H1 (cell line): ENCODE results near the gene PDIA5. TPM values are rescaled to one million over a fixed set of nuclear protein-coding genes. Genes with fewer than 3 reads are reported as not detected.

Source experiments
- CTCF ChIA-PET: fragments of 300-600 bp; sonication (Branson Sonifier 250); formaldehyde crosslinking; loops from one replicate; lab custom pipeline; 2021; ENCODE audit not compliant: partially characterized antibody; lab: Charles Lee
- POLR2A ChIA-PET: fragments of 300-600 bp; sonication (Branson Sonifier 250); formaldehyde crosslinking; loops from one replicate; lab custom pipeline; 2021; ENCODE audit warnings: inconsistent platforms; ENCODE audit not compliant: partially characterized antibody; lab: Charles Lee
- DNase-seq, 2 experiments: peaks; one replicate each; pipeline versions ENCODE4 v3.0.0 to v3.0.0-alpha.2; 2010 to 2022; ENCODE audit warnings: low spot score in 2 of 2, low read depth in 1 of 2, mixed read lengths in 1 of 2
- FAIRE-seq: peaks from 2 replicates; lab custom pipeline; 2011; peaks lifted over from hg19 to GRCh38; lab: Jason Lieb, UNC
- H2AFZ ChIP-seq: 2 replicates; pipeline ENCODE4 v1.8.1; 2012; ENCODE audit warnings: low read length, inconsistent platforms
- H2AK5ac ChIP-seq: 2 replicates; pipeline ENCODE4 v1.6.1; 2013; ENCODE audit warnings: low read depth, low read length
- H2BK120ac ChIP-seq: replicated peaks from 2 replicates; pipeline ENCODE3; 2013; ENCODE audit warnings: low read depth, low read length, inconsistent platforms
- H2BK12ac ChIP-seq: 2 replicates; pipeline ENCODE4 v1.6.1; 2013; ENCODE audit warnings: low read depth, low read length
- H2BK15ac ChIP-seq: 2 replicates; pipeline ENCODE4 v1.6.1; 2013; ENCODE audit warnings: low read length
- H2BK20ac ChIP-seq: 2 replicates; pipeline ENCODE4 v1.6.1; 2013; ENCODE audit warnings: low read length
- H2BK5ac ChIP-seq: 2 replicates; pipeline ENCODE4 v1.6.1; 2013; ENCODE audit warnings: low read depth, low read length
- H3K14ac ChIP-seq: 2 replicates; pipeline ENCODE4 v1.6.1; 2013; ENCODE audit warnings: inconsistent platforms; ENCODE audit not compliant: insufficient read length
- H3K18ac ChIP-seq: 2 replicates; pipeline ENCODE4 v1.6.1; 2013; ENCODE audit warnings: low read length; ENCODE audit errors: extremely low read depth
- H3K23ac ChIP-seq: 2 replicates; pipeline ENCODE4 v1.6.1; 2013; ENCODE audit warnings: inconsistent platforms; ENCODE audit not compliant: insufficient read length
- H3K23me2 ChIP-seq: 2 replicates; pipeline ENCODE4 v1.6.1; 2013; ENCODE audit warnings: low read depth, low read length
- H3K27ac ChIP-seq: 2 replicates; pipeline ENCODE4 v1.6.1; 2011; ENCODE audit warnings: low read depth, low read length, inconsistent platforms
- H3K27me3 ChIP-seq, 4 experiments: replicated peaks in 1 of 4; 1 replicate in 1 of 4; 2 replicates in 3 of 4; pipeline versions ENCODE4 v1.6.1 to v1.8.1; 2011 to 2013; ENCODE audit warnings: low read length in 3 of 4, mild to moderate bottlenecking in 3 of 4, inconsistent platforms in 2 of 4, mixed read lengths in 2 of 4, moderate library complexity in 1 of 4; ENCODE audit not compliant: control insufficient read depth in 3 of 4, insufficient read depth in 3 of 4; ENCODE audit errors: extremely low read depth in 1 of 4
- H3K36me3 ChIP-seq, 4 experiments: 2 replicates each; pipeline versions ENCODE4 v1.6.1 to v1.8.1; 2011 to 2013; ENCODE audit warnings: mild to moderate bottlenecking in 4 of 4, low read length in 3 of 4, moderate library complexity in 2 of 4, control low read depth in 1 of 4, inconsistent platforms in 1 of 4; ENCODE audit not compliant: insufficient read depth in 4 of 4, control insufficient read depth in 2 of 4
- H3K4ac ChIP-seq: replicated peaks from 2 replicates; pipeline ENCODE3; 2013; ENCODE audit warnings: low read length, low read depth, mixed read lengths, inconsistent platforms; ENCODE audit not compliant: insufficient read length
- H3K4me1 ChIP-seq, 4 experiments: replicated peaks in 1 of 4; 1 replicate in 1 of 4; 2 replicates in 3 of 4; pipeline versions ENCODE4 v1.6.1 to v1.8.1; 2011 to 2013; ENCODE audit warnings: low read length in 3 of 4, inconsistent platforms in 2 of 4, mixed read lengths in 1 of 4; ENCODE audit not compliant: insufficient read depth in 4 of 4, control insufficient read depth in 3 of 4
- H3K4me2 ChIP-seq, 2 experiments: 2 replicates each; pipeline versions ENCODE4 v1.6.1 to v1.8.1; 2011 to 2013; ENCODE audit warnings: low read depth in 2 of 2, low read length in 2 of 2, control low read depth in 1 of 2, inconsistent platforms in 1 of 2, mild to moderate bottlenecking in 1 of 2; ENCODE audit not compliant: insufficient read depth in 1 of 2
- H3K4me3 ChIP-seq, 4 experiments: fragments of 200-600, 300-600 bp in 1 of 4; sonication (generic), shearing (Covaris generic), sonication (Bioruptor Twin) in 1 of 4; 2 replicates each; pipeline versions ENCODE4 v1.5.1 to v1.8.1; 2011 to 2016; ENCODE audit warnings: low read length in 4 of 4, low read depth in 3 of 4, control low read depth in 2 of 4, inconsistent platforms in 2 of 4, mild to moderate bottlenecking in 2 of 4, mixed read lengths in 1 of 4, moderate library complexity in 1 of 4; ENCODE audit not compliant: insufficient read depth in 2 of 4; ENCODE audit errors: extremely low read depth in 1 of 4
- H3K56ac ChIP-seq: replicated peaks from 2 replicates; pipeline ENCODE3; 2013; ENCODE audit warnings: low read depth, mild to moderate bottlenecking, mixed read lengths, low read length, inconsistent platforms; ENCODE audit not compliant: insufficient read length
- H3K79me1 ChIP-seq: 2 replicates; pipeline ENCODE4 v1.6.1; 2013; ENCODE audit warnings: low read depth, low read length, control low read depth
- H3K79me2 ChIP-seq, 2 experiments: 2 replicates each; pipeline versions ENCODE4 v1.6.1 to v1.8.1; 2012 to 2013; ENCODE audit warnings: low read length in 2 of 2, mild to moderate bottlenecking in 2 of 2, inconsistent platforms in 1 of 2; ENCODE audit not compliant: insufficient read depth in 2 of 2, control insufficient read depth in 1 of 2
- H3K9ac ChIP-seq, 4 experiments: replicated peaks in 1 of 4; 1 replicate in 1 of 4; 2 replicates in 3 of 4; pipeline versions ENCODE4 v1.6.1 to v1.8.1; 2011 to 2013; ENCODE audit warnings: low read depth in 3 of 4, low read length in 3 of 4, control low read depth in 2 of 4, mild to moderate bottlenecking in 2 of 4, moderate library complexity in 2 of 4, inconsistent platforms in 1 of 4; ENCODE audit errors: extremely low read depth in 1 of 4
- H3K9me3 ChIP-seq, 2 experiments: 2 replicates each; pipeline versions ENCODE4 v1.6.1 to v1.8.1; 2012 to 2013; ENCODE audit warnings: mild to moderate bottlenecking in 2 of 2, moderate library complexity in 2 of 2, control low read depth in 1 of 2, inconsistent platforms in 1 of 2, low read depth in 1 of 2, low read length in 1 of 2, mixed read lengths in 1 of 2; ENCODE audit not compliant: insufficient read depth in 2 of 2
- H4K20me1 ChIP-seq, 2 experiments: replicated peaks in 1 of 2; 2 replicates each; pipeline versions ENCODE3 to v1.8.1; 2011 to 2013; ENCODE audit warnings: inconsistent platforms in 2 of 2, low read length in 2 of 2, mild to moderate bottlenecking in 1 of 2; ENCODE audit not compliant: insufficient read depth in 2 of 2, control insufficient read depth in 1 of 2
- H4K5ac ChIP-seq: 2 replicates; pipeline ENCODE4 v1.6.1; 2013; ENCODE audit warnings: low read length, low read depth, mixed read lengths, inconsistent platforms; ENCODE audit not compliant: insufficient read length
- H4K8ac ChIP-seq: 2 replicates; pipeline ENCODE4 v1.8.0; 2013; ENCODE audit warnings: mild to moderate bottlenecking, moderate library complexity, low read length, inconsistent platforms; ENCODE audit not compliant: insufficient read depth; ENCODE audit errors: extremely low read depth
- H4K91ac ChIP-seq: replicated peaks from 2 replicates; pipeline ENCODE3; 2013; ENCODE audit warnings: low read length, mixed read lengths, inconsistent platforms; ENCODE audit not compliant: insufficient read length
- ATF2 ChIP-seq: IDR thresholded peaks from 2 replicates; pipeline ENCODE4 v1.6.1; 2012; ENCODE audit warnings: low read length, inconsistent platforms
- CHD1 ChIP-seq: IDR thresholded peaks from 2 replicates; pipeline ENCODE4 v1.6.1; 2012; ENCODE audit warnings: low read depth, low read length, improper control_type of control experiment
- JUN ChIP-seq: IDR thresholded peaks from 2 replicates; pipeline ENCODE4 v1.6.1; 2011; ENCODE audit warnings: low read depth, mild to moderate bottlenecking, improper control_type of control experiment, low read length
- KDM1A ChIP-seq: fragments of 200-600, 300-600 bp; sonication (generic); IDR thresholded peaks from 2 replicates; pipeline ENCODE4 v1.7.1; 2016; ENCODE audit warnings: mild to moderate bottlenecking, low read length, borderline replicate concordance
- MAX ChIP-seq: IDR thresholded peaks from 2 replicates; pipeline ENCODE4 v1.6.1; 2012; ENCODE audit warnings: inconsistent platforms
- RXRA ChIP-seq: IDR thresholded peaks from 2 replicates; pipeline ENCODE4 v1.6.1; 2011; ENCODE audit warnings: low read depth, mild to moderate bottlenecking, low read length, moderate library complexity; ENCODE audit not compliant: insufficient read depth
- SP4 ChIP-seq: IDR thresholded peaks from 2 replicates; pipeline ENCODE4 v1.6.1; 2012; ENCODE audit warnings: low read length, inconsistent platforms
- SUZ12 ChIP-seq: fragments of 200-600 bp; sonication (generic); IDR thresholded peaks from 2 replicates; pipeline ENCODE4 v1.6.1; 2012; ENCODE audit warnings: mild to moderate bottlenecking, inconsistent platforms, low read length, moderate library complexity, mixed read lengths
- TAF1 ChIP-seq: IDR thresholded peaks from 2 replicates; pipeline ENCODE4 v1.6.1; 2011; ENCODE audit warnings: mild to moderate bottlenecking, low read depth, low read length
- ZNF274 ChIP-seq: IDR thresholded peaks from 2 replicates; pipeline ENCODE4 v1.7.0; 2012; ENCODE audit warnings: low read length, borderline replicate concordance; ENCODE audit errors: extremely low read depth
- WGBS, 2 experiments: shearing (Covaris generic) in 1 of 2; methylation state at CpG; one replicate each; pipeline versions ENCODE4 v1.1.6 to v1.1.7; 2013 to 2015; ENCODE audit warnings: low lambda C conversion rate in 2 of 2, mixed read lengths in 2 of 2, inconsistent platforms in 1 of 2, low coverage in 1 of 2, missing lambda C conversion rate in 1 of 2; ENCODE audit not compliant: insufficient replicate concordance in 2 of 2, insufficient coverage in 1 of 2, insufficient read length in 1 of 2; ENCODE audit errors: extremely low coverage in 1 of 2, missing lambda C conversion rate in 1 of 2; 5-methylcytosine and 5-hydroxymethylcytosine counted together
- polyA plus RNA-seq, 7 experiments: library from polyadenylated mRNA; depleted of rRNA in 3 of 7; stranded (reverse) in 5 of 7; unstranded in 2 of 7; fragments of >200 nt in 5 of 7; fragments of 200-250 nt in 2 of 7; gene quantifications; 1 replicate in 5 of 7; 2 replicates in 1 of 7; 4 replicates in 1 of 7; pipeline versions ENCODE4 v1.2.1 to v1.2.3, GENCODE V29; 2011 to 2013; ENCODE audit warnings: missing spikeins in 2 of 7, mixed read lengths in 2 of 7
- total RNA-seq: library from RNA; stranded (reverse); fragmentation: NEBNext Ultra II Directional; extraction: Animal tissue kit (Norgen Biotek cat#: 25700); gene quantifications from 2 replicates; pipeline ENCODE4 v1.2.1, GENCODE V29; 2021

Gene PDIA5
- total and polyA plus RNA-seq, 2 of the 8 experiments (the other 6 are each of a cell fraction or from before 2014, with no cell fraction given): 18.2 to 32.8 TPM

- ChIA-PET POLR2A (no interaction called here), CTCF (interaction anchor here (1.8 kb wide), 1 partner anchor 19 kb away, joined by 6 read pairs; no protein-coding TSS in a partner anchor)
- no peak overlapping the region for H3K4ac ChIP-seq
- DNase-seq (no peak), FAIRE-seq (no peak)
- H3K14ac ChIP-seq: no peak overlapping the region
- no peak overlapping the region for H3K27ac ChIP-seq
- H3K36me3 ChIP-seq: no peaks in the 10 kb centered on the region
- H2AFZ ChIP-seq: no peak overlapping the region
- TF ChIP-seq SUZ12 (no peak), KDM1A (no peak), ZNF274 (no peak), ATF2 (no peak), TAF1 (no peak), JUN (no peak), MAX (no peak), SP4 (no peak), CHD1 (no peak), RXRA (no peak)
- no peak overlapping the region for H2BK120ac ChIP-seq
- H3K79me1 ChIP-seq: no peaks in the 10 kb centered on the region
- no peaks in the 10 kb centered on the region for H3K79me2 ChIP-seq
- no peaks in the 10 kb centered on the region for H3K23me2 ChIP-seq
- H2BK5ac ChIP-seq: no peak overlapping the region
- H3K9ac ChIP-seq: no peak overlapping the region
- H3K4me2 ChIP-seq: no peak overlapping the region
- no peak overlapping the region for H4K8ac ChIP-seq
- H3K23ac ChIP-seq: no peak overlapping the region
- H4K20me1 ChIP-seq: peaks cover 2 to 3% of the 10 kb centered on the region in 2 experiments
- no peaks in the 10 kb centered on the region for H3K27me3 ChIP-seq
- H3K9me3 ChIP-seq: no peaks in the 10 kb centered on the region
- H3K4me1 ChIP-seq: peaks cover 4 to 7% (median 6%) of the 10 kb centered on the region in 4 experiments; a peak in 5 of 7 replicates
- no peak overlapping the region for H2BK12ac ChIP-seq
- H3K4me3 ChIP-seq: no peak overlapping the region
- H4K5ac ChIP-seq: no peak overlapping the region
- H3K18ac ChIP-seq: no peak overlapping the region
- 73% methylated on average over 5 of the region's 5 CpGs; no CpG with 5 or more reads in 1 of the 2 experiments for WGBS, 2 experiments
- no peak overlapping the region for H3K56ac ChIP-seq
- H2AK5ac ChIP-seq: no peak overlapping the region
- no peak overlapping the region for H2BK20ac ChIP-seq
- H4K91ac ChIP-seq: no peak overlapping the region
- no peak overlapping the region for H2BK15ac ChIP-seq
Observed at GRCh38 chr3:123139522-123139921, 72.7 kb downstream of the PDIA5 start.
